Measurements from ENCODE around the gene RHEBL1.

Gene RHEBL1

GRCh38 chr12:49098703-49099102 lies 28.9 kb upstream of the RHEBL1 start:
- TF ChIP-seq TAF1 (IDR thresholded peaks at IDR 0.05; ENCODE audit: borderline replicate concordance, insufficient read depth, low read length) (no peak), SIN3A (IDR thresholded peaks at IDR 0.05; ENCODE audit: borderline replicate concordance, insufficient read depth, low read length) (no peak), REST (IDR thresholded peaks at IDR 0.05; ENCODE audit: insufficient read depth in 1 of 2, low read depth in 2 of 2, low read length in 2 of 2) (no peak), POLR2AphosphoS5 (IDR thresholded peaks at IDR 0.05; ENCODE audit: low read depth, low read length) (no peak), FOXP2 (optimal IDR thresholded peaks at IDR 0.05; ENCODE audit: borderline replicate concordance, extremely low read depth, extremely low read length, insufficient read depth) (no peak)

GRCh38 chr12:49098035-49098451 lies 28.3 kb upstream of the RHEBL1 start:
- TF ChIP-seq TAF1 (IDR thresholded peaks at IDR 0.05; ENCODE audit: borderline replicate concordance, insufficient read depth, low read length) (no peak), FOXP2 (optimal IDR thresholded peaks at IDR 0.05; ENCODE audit: borderline replicate concordance, extremely low read depth, extremely low read length, insufficient read depth) (no peak), POLR2AphosphoS5 (IDR thresholded peaks at IDR 0.05; ENCODE audit: low read depth, low read length) (no peak), SIN3A (IDR thresholded peaks at IDR 0.05; ENCODE audit: borderline replicate concordance, insufficient read depth, low read length) (no peak), REST (IDR thresholded peaks at IDR 0.05; ENCODE audit: insufficient read depth in 1 of 2, low read depth in 2 of 2, low read length in 2 of 2) (no peak)

GRCh38 chr12:49097381-49097780 lies 27.6 kb upstream of the RHEBL1 start:
- TF ChIP-seq FOXP2 (optimal IDR thresholded peaks at IDR 0.05; ENCODE audit: borderline replicate concordance, extremely low read depth, extremely low read length, insufficient read depth) (no peak), REST (IDR thresholded peaks at IDR 0.05; ENCODE audit: insufficient read depth in 1 of 2, low read depth in 2 of 2, low read length in 2 of 2) (no peak), SIN3A (IDR thresholded peaks at IDR 0.05; ENCODE audit: borderline replicate concordance, insufficient read depth, low read length) (no peak), TAF1 (IDR thresholded peaks at IDR 0.05; ENCODE audit: borderline replicate concordance, insufficient read depth, low read length) (no peak), POLR2AphosphoS5 (IDR thresholded peaks at IDR 0.05; ENCODE audit: low read depth, low read length) (no peak)

GRCh38 chr12:49094975-49095365 lies 25.2 kb upstream of the RHEBL1 start:
- TF ChIP-seq TAF1 (IDR thresholded peaks at IDR 0.05; ENCODE audit: borderline replicate concordance, insufficient read depth, low read length) (no peak), POLR2AphosphoS5 (IDR thresholded peaks at IDR 0.05; ENCODE audit: low read depth, low read length) (no peak), FOXP2 (optimal IDR thresholded peaks at IDR 0.05; ENCODE audit: borderline replicate concordance, extremely low read depth, extremely low read length, insufficient read depth) (no peak), REST (IDR thresholded peaks at IDR 0.05; ENCODE audit: insufficient read depth in 1 of 2, low read depth in 2 of 2, low read length in 2 of 2) (no peak), SIN3A (IDR thresholded peaks at IDR 0.05; ENCODE audit: borderline replicate concordance, insufficient read depth, low read length) (no peak)

Data from PFSK-1 (cell line).